ENCODE data around the gene ZBTB46. TPM values are rescaled to one million over a fixed set of nuclear protein-coding genes. Genes with fewer than 3 reads are reported as not detected.

Gene ZBTB46
- total RNA-seq, 6 experiments from 2014 or later, result 1.2 to 4.2 (median 2.4) TPM

DNA sequence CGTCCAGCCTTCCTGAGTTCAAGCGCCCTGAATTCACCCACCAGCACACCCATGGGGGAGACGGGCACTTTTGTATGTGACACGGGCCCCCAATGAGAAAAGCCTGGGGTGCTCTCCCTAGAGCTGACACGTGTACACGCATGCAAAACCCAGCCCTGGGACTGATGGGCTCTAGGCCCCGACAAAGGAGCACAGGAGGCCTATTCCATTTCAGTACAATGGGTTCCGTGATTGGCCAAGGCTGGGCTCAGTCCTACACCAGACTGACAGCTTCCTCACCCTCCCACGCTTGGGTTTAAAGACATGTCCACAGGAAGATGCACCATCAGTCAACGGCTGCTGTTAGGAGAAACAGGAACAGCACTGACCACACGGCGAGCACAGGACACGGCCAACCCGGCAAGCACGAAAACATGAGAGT, 8.8 kb downstream of the ZBTB46 start:
- no peak overlapping the region for H3K4me3 ChIP-seq
- H3K36me3 ChIP-seq, result no peaks in the 10 kb centered on the region
- ATAC-seq (peak; percentile 48 to 78 (median 70)), DNase-seq (no peak)
- intact Hi-C loops (cut with DNase I), result no loop called here
- H3K27ac ChIP-seq, result peak overlapping the region in 1 of 3 donors; percentile 65
- WGBS (ENCODE audit: insufficient coverage, low coverage, low lambda C conversion rate, missing lambda C conversion rate), result 39% methylated on average over 3 of the region's 15 CpGs
- no peaks in the 10 kb centered on the region for H3K27me3 ChIP-seq
- TF ChIP-seq POLR2A (IDR thresholded peaks at IDR 0.05) (no peak), CTCF (IDR thresholded peaks at IDR 0.05) (no peak)
- H3K4me1 ChIP-seq, result no peaks in the 10 kb centered on the region
- no peaks in the 10 kb centered on the region for H3K9me3 ChIP-seq

GRCh38 chr20:63821811-63822210, 9.3 kb downstream of the ZBTB46 start:
- DNase-seq (no peak), ATAC-seq (no peak)
- WGBS (ENCODE audit: insufficient coverage, low coverage, low lambda C conversion rate, missing lambda C conversion rate), result 81% methylated on average over 6 of the region's 8 CpGs
- no peak overlapping the region for H3K4me3 ChIP-seq
- no peaks in the 10 kb centered on the region for H3K36me3 ChIP-seq
- no peaks in the 10 kb centered on the region for H3K9me3 ChIP-seq
- no peaks in the 10 kb centered on the region for H3K27me3 ChIP-seq
- no peaks in the 10 kb centered on the region for H3K4me1 ChIP-seq
- H3K27ac ChIP-seq, result no peak overlapping the region
- intact Hi-C loops (cut with DNase I), result no loop called here
- TF ChIP-seq POLR2A (IDR thresholded peaks at IDR 0.05), result no peak

GRCh38 chr20:63819224-63819921, 11.7 kb downstream of the ZBTB46 start:
- Histone ChIP-seq H3K9me3 (no peaks in the 10 kb centered on the region), H3K4me3 (no peak overlapping the region), H3K27me3 (no peaks in the 10 kb centered on the region), H3K27ac (no peak overlapping the region), H3K4me1 (no peaks in the 10 kb centered on the region), H3K36me3 (no peaks in the 10 kb centered on the region)
- DNase-seq (no peak), ATAC-seq (peak; percentile 40 to 50 (median 46))
- WGBS (ENCODE audit: insufficient coverage, low coverage, low lambda C conversion rate, missing lambda C conversion rate), result 53% methylated on average over 20 of the region's 24 CpGs
- TF ChIP-seq CTCF (IDR thresholded peaks at IDR 0.05), result peak in 2 of 4 donors; percentile 19 to 25
- TF ChIP-seq POLR2A (IDR thresholded peaks at IDR 0.05), result no peak
- intact Hi-C loops (cut with DNase I), result no loop called here

DNA sequence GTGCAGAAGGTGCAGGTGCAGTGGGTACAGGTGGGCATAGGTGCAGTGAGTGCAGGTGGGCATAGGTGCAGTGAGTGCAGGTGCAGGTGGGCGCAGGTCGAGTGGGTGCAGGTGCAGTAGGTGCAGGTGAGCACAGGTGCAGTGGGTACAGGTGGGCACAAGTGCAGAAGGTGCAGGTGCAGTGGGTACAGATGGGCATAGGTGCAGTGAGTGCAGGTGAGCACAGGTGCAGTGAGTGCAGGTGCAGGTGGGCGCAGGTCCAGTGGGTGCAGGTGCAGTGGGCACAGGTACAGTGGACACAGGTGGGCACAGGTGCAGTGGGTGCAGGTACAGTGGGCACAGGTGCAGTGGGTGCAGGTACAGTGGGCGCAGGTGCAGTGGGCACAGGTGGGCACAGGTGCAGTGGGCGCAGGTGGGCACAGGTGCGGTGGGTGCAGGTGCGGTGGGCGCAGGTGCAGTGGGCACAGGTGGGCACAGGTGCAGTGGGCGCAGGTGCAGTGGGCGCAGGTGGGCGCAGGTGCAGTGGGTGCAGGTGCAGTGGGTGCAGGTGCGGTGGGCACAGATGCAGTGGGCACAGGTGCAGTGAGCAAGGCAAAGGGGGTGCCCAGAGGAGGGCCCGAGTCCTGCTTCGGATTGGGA, 15.3 kb downstream of the ZBTB46 start:
- H3K9me3 ChIP-seq, result no peaks in the 10 kb centered on the region
- 91% methylated on average over 7 of the region's 14 CpGs for WGBS (ENCODE audit: insufficient coverage, low coverage, low lambda C conversion rate, missing lambda C conversion rate)
- no peaks in the 10 kb centered on the region for H3K27me3 ChIP-seq
- no peaks in the 10 kb centered on the region for H3K4me1 ChIP-seq
- TF ChIP-seq CTCF (IDR thresholded peaks at IDR 0.05) (no peak), POLR2A (IDR thresholded peaks at IDR 0.05) (no peak)
- intact Hi-C loops (cut with DNase I), result no loop called here
- no peak for DNase-seq
- peak in 1 of 4 donors; percentile 12 for ATAC-seq
- H3K27ac ChIP-seq, result no peak overlapping the region
- H3K4me3 ChIP-seq, result no peak overlapping the region
- no peaks in the 10 kb centered on the region for H3K36me3 ChIP-seq

- Histone ChIP-seq H3K36me3 (no peaks in the 10 kb centered on the region), H3K27ac (no peak overlapping the region), H3K4me3 (no peak overlapping the region), H3K27me3 (no peaks in the 10 kb centered on the region), H3K4me1 (no peaks in the 10 kb centered on the region), H3K9me3 (no peaks in the 10 kb centered on the region)
- ATAC-seq, result no peak
- intact Hi-C loops (cut with DNase I), result no loop called here
- no peak for DNase-seq
- TF ChIP-seq POLR2A (IDR thresholded peaks at IDR 0.05) (no peak), CTCF (IDR thresholded peaks at IDR 0.05) (no peak)
- WGBS (ENCODE audit: insufficient coverage, low coverage, low lambda C conversion rate, missing lambda C conversion rate), result 61% methylated on average over 7 of the region's 8 CpGs
These were observed 16.0 kb downstream of the ZBTB46 start for GRCh38 chr20:63814891-63815614.
